HepG2 (cell line): ENCODE measurements around the gene SPAG5.

Source experiments
- BCLAF1 ChIP-seq: fragments of 450-650 bp; IDR thresholded peaks from 2 replicates; pipeline ENCODE4 v1.6.1; 2017; ENCODE audit warnings: mild to moderate bottlenecking
- CTCF ChIP-seq: sonication (generic); formaldehyde crosslinking; IDR thresholded peaks from 2 replicates; pipeline ENCODE4 v1.5.0; 2020; ENCODE audit warnings: mild to moderate bottlenecking, missing genetic modification reagents, moderate library complexity
- FOXO1 ChIP-seq: sonication (generic); formaldehyde crosslinking; IDR thresholded peaks from 2 replicates; pipeline ENCODE4 v1.4.0; 2020; ENCODE audit warnings: missing genetic modification reagents
- HOXA7 ChIP-seq: sonication (generic); formaldehyde crosslinking; IDR thresholded peaks from 2 replicates; pipeline ENCODE4 v1.8.1; 2022; ENCODE audit warnings: mild to moderate bottlenecking, missing genetic modification reagents, moderate library complexity
- MYC ChIP-seq: sonication (generic); formaldehyde crosslinking; IDR thresholded peaks from 2 replicates; pipeline ENCODE4 v1.9.0; 2021; ENCODE audit warnings: missing genetic modification reagents, borderline replicate concordance
- PHF21A ChIP-seq: sonication (generic); formaldehyde crosslinking; IDR thresholded peaks from 2 replicates; pipeline ENCODE4 v1.5.0; 2020; ENCODE audit warnings: mild to moderate bottlenecking, missing genetic modification reagents
- ZNF317 ChIP-seq: sonication (generic); formaldehyde crosslinking; IDR thresholded peaks from 2 replicates; pipeline ENCODE4 v1.5.0; 2020; ENCODE audit warnings: mild to moderate bottlenecking, missing genetic modification reagents

- no peak for TF ChIP-seq BCLAF1
- TF ChIP-seq ZNF317 (CRISPR knock-in tag): no peak
- no peak for TF ChIP-seq CTCF (CRISPR knock-in tag)
- TF ChIP-seq HOXA7 (CRISPR knock-in tag): no peak
- TF ChIP-seq PHF21A (CRISPR knock-in tag): no peak
- no peak for TF ChIP-seq FOXO1 (CRISPR knock-in tag)
- no peak for TF ChIP-seq MYC (CRISPR knock-in tag)
Measured at GRCh38 chr17:28623696-28624095, 24.9 kb upstream of the SPAG5 start.
